BLaER1 (cell line): Measurements from ENCODE around the gene FARSA.
A peak's percentile ranks its signal among the peaks of the same experiment; 100 is the strongest.

Experiments used
- H3K27ac ChIP-seq: shearing (Covaris generic); formaldehyde crosslinking; 2 replicates; pipeline ENCODE4 v1.8.1; 2022
- H3K27me3 ChIP-seq: shearing (Covaris generic); formaldehyde crosslinking; 2 replicates; pipeline ENCODE4 v1.8.1; 2022
- H3K36me3 ChIP-seq: shearing (Covaris generic); formaldehyde crosslinking; 2 replicates; pipeline ENCODE4 v1.8.1; 2022
- H3K4me1 ChIP-seq: shearing (Covaris generic); formaldehyde crosslinking; 2 replicates; pipeline ENCODE4 v1.8.1; 2022
- H3K4me2 ChIP-seq: shearing (Covaris generic); formaldehyde crosslinking; 2 replicates; pipeline ENCODE4 v1.8.1; 2022
- H3K4me3 ChIP-seq: shearing (Covaris generic); formaldehyde crosslinking; 2 replicates; pipeline ENCODE4 v1.8.1; 2022
- H3K9ac ChIP-seq: shearing (Covaris generic); formaldehyde crosslinking; 2 replicates; pipeline ENCODE4 v1.8.1; 2022
- H3K9me3 ChIP-seq: shearing (Covaris generic); formaldehyde crosslinking; 2 replicates; pipeline ENCODE4 v1.8.1; 2022
- H4K20me1 ChIP-seq: shearing (Covaris generic); formaldehyde crosslinking; 2 replicates; pipeline ENCODE4 v1.8.1; 2022
- Cebpa-rat ChIP-seq: shearing (Covaris generic); IDR thresholded peaks from 2 replicates; pipeline ENCODE4 v1.8.1; 2022

Gene FARSA

DNA sequence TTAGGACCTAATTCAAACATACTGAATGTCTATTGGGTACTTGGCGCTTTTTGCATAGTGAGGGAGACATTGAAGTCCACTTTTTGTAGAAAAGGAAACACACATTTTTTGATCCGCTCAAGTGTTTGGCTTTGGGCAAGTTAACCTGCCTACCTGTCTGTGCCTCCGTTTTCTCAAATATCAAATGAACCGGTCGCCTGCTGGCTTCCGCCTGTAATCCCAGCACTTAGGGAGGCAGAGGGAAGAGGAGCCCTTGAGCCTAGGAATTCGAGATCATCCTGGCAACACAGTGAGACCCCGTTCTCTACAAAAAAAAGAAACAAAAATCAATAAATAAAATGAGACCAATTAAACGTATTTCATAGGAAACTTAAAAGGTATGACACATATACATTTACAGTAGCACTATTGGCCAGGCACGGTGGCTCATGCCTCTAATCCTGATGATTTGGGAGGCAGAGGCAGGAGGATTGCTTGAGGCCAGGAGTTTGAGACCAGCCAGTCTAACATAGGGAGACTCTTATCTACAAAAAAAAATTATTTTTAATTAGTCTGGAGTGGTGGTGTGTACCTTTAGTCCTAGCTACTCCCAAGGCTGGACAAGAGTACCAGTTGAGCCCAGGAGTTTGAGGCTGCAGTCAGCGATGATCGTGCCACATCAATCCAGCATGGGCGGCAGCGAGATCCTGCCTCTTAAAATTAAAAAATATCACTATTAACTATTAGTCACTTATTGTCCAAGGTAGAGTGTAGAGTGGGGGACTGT lies 13.4 kb upstream of the FARSA start:
- H3K27ac ChIP-seq, result peak overlapping the region; percentile 92; the same call in 1 of the 2 replicates
- H3K9me3 ChIP-seq, result no peaks in the 10 kb centered on the region
- TF ChIP-seq Cebpa-rat, result no peak
- H3K9ac ChIP-seq, result peak overlapping the region; percentile 94
- peaks cover 74% of the 10 kb centered on the region for H4K20me1 ChIP-seq
- peaks cover 85% of the 10 kb centered on the region for H3K36me3 ChIP-seq
- H3K4me1 ChIP-seq, result peaks cover 73% of the 10 kb centered on the region
- peak overlapping the region; percentile 87 for H3K4me2 ChIP-seq
- peak overlapping the region; percentile 80 for H3K4me3 ChIP-seq
- no peaks in the 10 kb centered on the region for H3K27me3 ChIP-seq

- Histone ChIP-seq H3K27me3 (no peaks in the 10 kb centered on the region), H3K27ac (peak overlapping the region; percentile 92), H3K9ac (peak overlapping the region; percentile 94), H3K4me1 (peaks cover 80% of the 10 kb centered on the region), H3K4me3 (peak overlapping the region; percentile 80), H3K36me3 (peaks cover 85% of the 10 kb centered on the region), H3K9me3 (no peaks in the 10 kb centered on the region), H4K20me1 (peaks cover 74% of the 10 kb centered on the region), H3K4me2 (peak overlapping the region; percentile 87)
- TF ChIP-seq Cebpa-rat, result no peak
Measured at GRCh38 chr19:12946092-12946721, 12.7 kb upstream of the FARSA start.

DNA sequence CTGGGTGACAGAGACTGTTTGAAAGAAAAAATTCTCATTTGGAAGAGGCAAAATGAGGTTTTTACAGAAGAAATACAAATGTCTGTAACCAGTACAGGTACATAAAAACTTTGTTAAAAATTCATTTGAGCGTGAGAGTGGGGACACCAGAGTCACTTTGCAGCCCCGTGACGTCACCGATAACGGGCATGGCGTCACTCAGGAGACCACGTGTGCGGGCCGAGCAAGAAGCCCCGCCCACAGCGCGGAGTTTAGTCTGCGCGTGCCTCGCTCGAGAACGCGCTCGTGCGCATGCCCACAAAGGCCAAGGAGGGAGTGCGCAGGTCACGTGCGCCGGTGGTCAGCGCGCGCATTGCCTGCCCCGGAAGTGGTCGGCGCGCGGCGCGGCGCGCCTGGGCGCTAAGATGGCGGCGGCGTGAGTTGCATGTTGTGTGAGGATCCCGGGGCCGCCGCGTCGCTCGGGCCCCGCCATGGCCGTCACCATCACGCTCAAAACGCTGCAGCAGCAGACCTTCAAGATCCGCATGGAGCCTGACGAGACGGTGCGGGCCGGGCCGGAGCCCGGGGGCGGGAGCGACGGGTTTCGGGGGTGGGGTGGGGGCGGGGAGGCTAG lies 12.1 kb upstream of the FARSA start, which contains the start of gene RAD23A:
RAD23A (plus strand) TSS at position 384 of the 613 bp plus-strand sequence; CDS start at position 471, 87 bp downstream.
- Histone ChIP-seq H3K27me3 (no peaks in the 10 kb centered on the region), H3K4me1 (peaks cover 86% of the 10 kb centered on the region), H3K9me3 (no peaks in the 10 kb centered on the region), H3K4me2 (peak within 1 kb of the TSS; percentile 87), H3K27ac (peak within 1 kb of the TSS; percentile 92), H3K36me3 (peaks cover 85% of the 10 kb centered on the region), H4K20me1 (peaks cover 74% of the 10 kb centered on the region), H3K9ac (peak within 1 kb of the TSS; percentile 94), H3K4me3 (peak within 1 kb of the TSS; percentile 80)
- no peak for TF ChIP-seq Cebpa-rat

GRCh38 chr19:12944104-12944674 lies 10.7 kb upstream of the FARSA start:
- Histone ChIP-seq H3K4me2 (peak overlapping the region; percentile 65), H3K36me3 (peaks cover 85% of the 10 kb centered on the region), H4K20me1 (peaks cover 74% of the 10 kb centered on the region), H3K9ac (no peak overlapping the region), H3K4me3 (no peak overlapping the region), H3K27me3 (no peaks in the 10 kb centered on the region), H3K27ac (no peak overlapping the region), H3K4me1 (peaks cover 85% of the 10 kb centered on the region), H3K9me3 (no peaks in the 10 kb centered on the region)
- TF ChIP-seq Cebpa-rat, result no peak

- Histone ChIP-seq H3K4me2 (peak overlapping the region; percentile 38), H3K4me1 (peaks cover 78% of the 10 kb centered on the region), H3K4me3 (no peak overlapping the region), H4K20me1 (peaks cover 74% of the 10 kb centered on the region), H3K36me3 (peaks cover 79% of the 10 kb centered on the region), H3K9ac (no peak overlapping the region; the same call in 1 of the 2 replicates), H3K27me3 (no peaks in the 10 kb centered on the region), H3K9me3 (no peaks in the 10 kb centered on the region), H3K27ac (no peak overlapping the region)
- TF ChIP-seq Cebpa-rat, result no peak
Measured at GRCh38 chr19:12943437-12944044, 10.0 kb upstream of the FARSA start.

DNA sequence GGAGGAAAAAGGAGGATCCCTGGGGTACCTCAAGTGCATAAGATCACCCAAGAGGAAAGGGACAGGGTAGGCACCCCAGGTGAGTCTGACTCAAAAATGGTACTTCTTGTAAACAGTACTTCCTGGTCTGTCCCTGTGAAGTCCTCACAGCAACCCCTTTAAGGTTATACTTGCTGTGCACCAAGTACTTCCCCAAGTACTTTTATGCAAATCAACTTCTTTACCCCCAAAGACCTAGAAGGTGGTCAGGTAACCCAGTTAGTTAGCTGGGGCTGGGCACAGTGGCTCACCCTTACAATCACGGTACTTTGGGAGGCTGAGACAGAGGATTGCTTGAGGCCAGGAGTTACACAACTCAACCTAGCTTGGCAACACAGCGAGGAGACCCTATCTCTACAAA lies 7.4 kb upstream of the FARSA start:
- H3K36me3 ChIP-seq, result peaks cover 62% of the 10 kb centered on the region
- peaks cover 79% of the 10 kb centered on the region for H3K4me1 ChIP-seq
- H3K9ac ChIP-seq, result peak overlapping the region; percentile 100
- no peak for TF ChIP-seq Cebpa-rat
- peaks cover 54% of the 10 kb centered on the region for H4K20me1 ChIP-seq
- peak overlapping the region; percentile 99 for H3K4me3 ChIP-seq
- H3K9me3 ChIP-seq, result no peaks in the 10 kb centered on the region
- H3K27ac ChIP-seq, result peak overlapping the region; percentile 98
- H3K4me2 ChIP-seq, result peak overlapping the region; percentile 89
- H3K27me3 ChIP-seq, result no peaks in the 10 kb centered on the region

DNA sequence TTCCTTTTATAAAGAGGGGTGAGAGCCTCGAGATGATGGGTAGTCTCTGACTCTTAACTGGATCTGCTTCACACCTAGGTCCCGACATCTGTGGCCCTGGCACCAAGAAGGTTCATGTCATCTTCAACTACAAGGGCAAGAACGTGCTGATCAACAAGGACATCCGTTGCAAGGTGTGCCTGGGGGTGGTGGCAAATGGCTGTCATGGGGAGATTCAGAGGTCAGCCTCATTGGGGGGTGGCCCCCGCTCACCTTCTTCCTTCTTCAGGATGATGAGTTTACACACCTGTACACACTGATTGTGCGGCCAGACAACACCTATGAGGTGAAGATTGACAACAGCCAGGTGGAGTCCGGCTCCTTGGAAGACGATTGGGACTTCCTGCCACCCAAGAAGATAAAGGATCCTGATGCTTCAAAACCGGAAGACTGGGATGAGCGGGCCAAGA lies 6.5 kb upstream of the FARSA start:
- Histone ChIP-seq H3K4me3 (peak overlapping the region; percentile 99), H3K9me3 (no peaks in the 10 kb centered on the region), H4K20me1 (peaks cover 54% of the 10 kb centered on the region), H3K36me3 (peaks cover 59% of the 10 kb centered on the region), H3K27ac (peak overlapping the region; percentile 98), H3K4me2 (peak overlapping the region; percentile 89), H3K4me1 (peaks cover 77% of the 10 kb centered on the region), H3K9ac (peak overlapping the region; percentile 100), H3K27me3 (no peaks in the 10 kb centered on the region)
- no peak for TF ChIP-seq Cebpa-rat

DNA sequence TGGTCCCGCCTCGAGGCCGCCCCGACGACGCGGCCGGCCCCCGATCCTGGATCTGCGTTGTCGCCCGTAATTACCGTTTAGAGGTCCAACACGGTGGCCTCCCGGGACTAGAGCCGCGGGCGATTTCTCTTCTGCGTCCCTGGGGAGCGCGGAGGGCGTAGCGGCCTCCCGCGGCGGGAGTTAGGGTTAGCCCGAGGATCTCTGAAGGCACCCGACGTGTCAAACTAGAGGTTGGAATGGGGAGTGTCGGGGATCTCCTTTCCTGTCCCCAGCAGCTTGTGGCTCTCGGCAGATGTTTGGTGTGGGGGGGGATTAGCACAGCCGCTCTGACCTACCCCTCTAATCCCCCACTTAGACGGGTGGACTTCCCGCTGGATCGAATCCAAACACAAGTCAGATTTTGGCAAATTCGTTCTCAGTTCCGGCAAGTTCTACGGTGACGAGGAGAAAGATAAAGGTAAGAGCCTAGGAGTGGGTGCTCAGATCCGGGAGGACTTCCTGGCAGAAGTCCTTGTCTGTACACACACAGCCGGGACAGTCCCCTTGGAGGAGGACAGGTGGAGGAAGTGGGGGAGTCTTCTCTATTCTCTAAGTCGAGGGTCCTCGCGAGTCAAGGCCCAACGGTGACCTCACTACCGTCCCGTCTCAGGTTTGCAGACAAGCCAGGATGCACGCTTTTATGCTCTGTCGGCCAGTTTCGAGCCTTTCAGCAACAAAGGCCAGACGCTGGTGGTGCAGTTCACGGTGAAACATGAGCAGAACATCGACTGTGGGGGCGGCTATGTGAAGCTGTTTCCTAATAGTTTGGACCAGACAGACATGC lies 5.5 kb upstream of the FARSA start:
- Histone ChIP-seq H4K20me1 (peaks cover 54% of the 10 kb centered on the region), H3K36me3 (peaks cover 49% of the 10 kb centered on the region), H3K4me1 (peaks cover 72% of the 10 kb centered on the region)

More for the DNA sequence above, 5.5 kb upstream of the FARSA start:
- peak overlapping the region; percentile 100 for H3K9ac ChIP-seq
- H3K27ac ChIP-seq, result peak overlapping the region; percentile 98
- H3K4me3 ChIP-seq, result peak overlapping the region; percentile 99
- peak overlapping the region; percentile 89 for H3K4me2 ChIP-seq
- TF ChIP-seq Cebpa-rat, result no peak
- no peaks in the 10 kb centered on the region for H3K9me3 ChIP-seq
- H3K27me3 ChIP-seq, result no peaks in the 10 kb centered on the region
